ENCODE results near the gene MRPL51. TPM values are rescaled to one million over a fixed set of nuclear protein-coding genes. Genes with fewer than 3 reads are reported as not detected.

MRPL51 gene
- total and polyA plus RNA-seq, 2 donors (not counting 3 experiments of a cell fraction or from before 2014, with no cell fraction given), result 147 to 273 TPM

- Histone ChIP-seq H3K27me3 (ENCODE audit: control insufficient read depth in 2 of 2, insufficient read depth in 2 of 2, low read length in 2 of 2) (no peaks in the 10 kb centered on the region), H3K79me2 (ENCODE audit: control insufficient read depth, insufficient read depth, low read length) (no peaks in the 10 kb centered on the region), H4K20me1 (replicated peaks; ENCODE audit: control insufficient read depth, extremely low read depth, insufficient read depth, low read length) (no peaks in the 10 kb centered on the region), H3K4me2 (ENCODE audit: insufficient read depth, low read length) (peak overlapping the region; percentile 62), H3K9ac (replicated peaks; ENCODE audit: extremely low read depth, insufficient read depth, low read length) (no peak overlapping the region), H3K9me1 (replicated peaks; ENCODE audit: control insufficient read depth, extremely low read depth, insufficient read depth, low read length) (no peaks in the 10 kb centered on the region), H2AFZ (ENCODE audit: low read depth, low read length) (no peak overlapping the region), H3K4me1 (ENCODE audit: control insufficient read depth, extremely low read depth, insufficient read depth, low read length) (peaks cover 27% of the 10 kb centered on the region), H3K27ac (ENCODE audit: insufficient read depth, low read depth, low read length) (no peak overlapping the region), H3K9me3 (replicated peaks; ENCODE audit: control insufficient read depth, insufficient read depth, low read length) (no peaks in the 10 kb centered on the region), H3K36me3 (ENCODE audit: control insufficient read depth in 2 of 2, extremely low read depth in 1 of 2, insufficient read depth in 2 of 2, low read length in 2 of 2) (no peaks in the 10 kb centered on the region), H3K4me3 (replicated peaks in 1 of 3; ENCODE audit: insufficient read depth in 1 of 3, low read depth in 1 of 3, low read length in 3 of 3) (peak overlapping the region in 1 of 3 experiments; percentile 51)
- no TSS peak for BruUV-seq (replicated peaks)
- TF ChIP-seq POLR2A (IDR thresholded peaks at IDR 0.05; ENCODE audit: low read depth, low read length) (no peak), MYC (IDR thresholded peaks at IDR 0.05; ENCODE audit: low read depth, low read length) (no peak), POLR2AphosphoS5 (IDR thresholded peaks at IDR 0.05; ENCODE audit: insufficient read depth, low read depth, low read length) (no peak), EZH2 (IDR thresholded peaks at IDR 0.05; ENCODE audit: borderline replicate concordance, low read depth, low read length, severe bottlenecking) (no peak), JUN (IDR thresholded peaks at IDR 0.05; ENCODE audit: borderline replicate concordance, insufficient read depth, insufficient read length, low read depth) (no peak), FOS (IDR thresholded peaks at IDR 0.05; ENCODE audit: borderline replicate concordance, insufficient read depth, low read length) (no peak), GATA2 (IDR thresholded peaks at IDR 0.05; ENCODE audit: insufficient read depth, insufficient read length, low read depth, low read length) (no peak)
- TF ChIP-seq, protein P1, sequence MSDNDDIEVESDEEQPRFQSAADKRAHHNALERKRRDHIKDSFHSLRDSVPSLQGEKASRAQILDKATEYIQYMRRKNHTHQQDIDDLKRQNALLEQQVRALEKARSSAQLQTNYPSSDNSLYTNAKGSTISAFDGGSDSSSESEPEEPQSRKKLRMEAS (IDR thresholded peaks at IDR 0.05; ENCODE audit: insufficient read depth, insufficient read length), result no peak
- TF ChIP-seq, protein P2, sequence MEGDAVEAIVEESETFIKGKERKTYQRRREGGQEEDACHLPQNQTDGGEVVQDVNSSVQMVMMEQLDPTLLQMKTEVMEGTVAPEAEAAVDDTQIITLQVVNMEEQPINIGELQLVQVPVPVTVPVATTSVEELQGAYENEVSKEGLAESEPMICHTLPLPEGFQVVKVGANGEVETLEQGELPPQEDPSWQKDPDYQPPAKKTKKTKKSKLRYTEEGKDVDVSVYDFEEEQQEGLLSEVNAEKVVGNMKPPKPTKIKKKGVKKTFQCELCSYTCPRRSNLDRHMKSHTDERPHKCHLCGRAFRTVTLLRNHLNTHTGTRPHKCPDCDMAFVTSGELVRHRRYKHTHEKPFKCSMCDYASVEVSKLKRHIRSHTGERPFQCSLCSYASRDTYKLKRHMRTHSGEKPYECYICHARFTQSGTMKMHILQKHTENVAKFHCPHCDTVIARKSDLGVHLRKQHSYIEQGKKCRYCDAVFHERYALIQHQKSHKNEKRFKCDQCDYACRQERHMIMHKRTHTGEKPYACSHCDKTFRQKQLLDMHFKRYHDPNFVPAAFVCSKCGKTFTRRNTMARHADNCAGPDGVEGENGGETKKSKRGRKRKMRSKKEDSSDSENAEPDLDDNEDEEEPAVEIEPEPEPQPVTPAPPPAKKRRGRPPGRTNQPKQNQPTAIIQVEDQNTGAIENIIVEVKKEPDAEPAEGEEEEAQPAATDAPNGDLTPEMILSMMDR (IDR thresholded peaks at IDR 0.05; ENCODE audit: extremely low read depth in 1 of 2, insufficient read depth in 1 of 2, low read depth in 1 of 2, low read length in 2 of 2), result no peak
- FAIRE-seq, result peak; percentile 31
- no peak for DNase-seq (ENCODE audit: low read depth, low spot score)
- dilution Hi-C loops (cut with MboI; ENCODE audit: extremely low pct_ligation_motif_present, low sequenced_read_pairs), result no loop called here
- ChIA-PET POLR2A (no interaction called here), CTCF (interaction anchor here (2.1 to 3.0 kb wide), 2 partner anchors 15 to 27 kb away, joined by 9 to 25 read pairs; no protein-coding TSS in a partner anchor)
- intact Hi-C loops (cut with micrococcal nuclease), result no loop called here
Observed at GRCh38 chr12:6450091-6450868, 42.8 kb downstream of the MRPL51 start.

All from endothelial cell of umbilical vein (primary cell).